ENCODE results near the gene DUOX2.
"Not testable (repeated sequence)": the region's sequence is repeated elsewhere in the genome, so short reads cannot be mapped to it uniquely, and the experiment has no call there.

Gene DUOX2

GRCh38 chr15:45099549-45100165 is 14.3 kb downstream of the DUOX2 start:
- no peak for DNase-seq (ENCODE audit: low read depth)

GRCh38 chr15:45097466-45097865 is 16.5 kb downstream of the DUOX2 start:
- DNase-seq (ENCODE audit: low read depth): no peak

GRCh38 chr15:45095661-45096060 is 18.3 kb downstream of the DUOX2 start:
- DNase-seq (ENCODE audit: low read depth): no peak

- no peak for DNase-seq (ENCODE audit: low read depth)
Measured at GRCh38 chr15:45094358-45094730, 19.6 kb downstream of the DUOX2 start.

GRCh38 chr15:45093622-45094357 is 20.2 kb downstream of the DUOX2 start:
- no peak for DNase-seq (ENCODE audit: low read depth)

- DNase-seq (ENCODE audit: low read depth): no peak
Measured at GRCh38 chr15:45093013-45093412, 21.0 kb downstream of the DUOX2 start.

GRCh38 chr15:45091576-45091975 is 22.4 kb downstream of the DUOX2 start:
- DNase-seq (ENCODE audit: low read depth): no peak

GRCh38 chr15:45091161-45091560 is 22.8 kb downstream of the DUOX2 start:
- DNase-seq (ENCODE audit: low read depth): peak; percentile 6

GRCh38 chr15:45089712-45090373 is 24.1 kb downstream of the DUOX2 start:
- no peak for DNase-seq (ENCODE audit: low read depth)

GRCh38 chr15:45088801-45089711 is 24.9 kb downstream of the DUOX2 start:
- no peak for DNase-seq (ENCODE audit: low read depth)

GRCh38 chr15:45087513-45087912 is 26.5 kb downstream of the DUOX2 start:
- DNase-seq (ENCODE audit: low read depth): no peak

GRCh38 chr15:45084163-45084562 is 29.8 kb downstream of the DUOX2 start:
- no peak for DNase-seq (ENCODE audit: low read depth)

GRCh38 chr15:45083223-45083622 is 30.7 kb downstream of the DUOX2 start:
- no peak for DNase-seq (ENCODE audit: low read depth)

GRCh38 chr15:45082412-45082811 is 31.6 kb downstream of the DUOX2 start:
- not testable (repeated sequence) for DNase-seq (ENCODE audit: low read depth)

GRCh38 chr15:45080593-45080992 is 33.4 kb downstream of the DUOX2 start:
- not testable (repeated sequence) for DNase-seq (ENCODE audit: low read depth)

GRCh38 chr15:45079628-45080246 is 34.2 kb downstream of the DUOX2 start:
- DNase-seq (ENCODE audit: low read depth): not testable (repeated sequence)

- DNase-seq (ENCODE audit: low read depth): not testable (repeated sequence)
Measured at GRCh38 chr15:45079201-45079600, 34.8 kb downstream of the DUOX2 start.

- DNase-seq (ENCODE audit: low read depth): not testable (repeated sequence)
Measured at GRCh38 chr15:45077391-45077790, 36.6 kb downstream of the DUOX2 start.

- DNase-seq (ENCODE audit: low read depth): not testable (repeated sequence)
Measured at GRCh38 chr15:45075440-45076320, 38.3 kb downstream of the DUOX2 start.

- not testable (repeated sequence) for DNase-seq (ENCODE audit: low read depth)
Measured at GRCh38 chr15:45073602-45074001, 40.4 kb downstream of the DUOX2 start.

- not testable (repeated sequence) for DNase-seq (ENCODE audit: low read depth)
Measured at GRCh38 chr15:45069942-45070360, 44.0 kb downstream of the DUOX2 start.

Data from non-pigmented ciliary epithelial cell (primary cell).